Hepatocyte (in vitro differentiated cells): ENCODE data around the gene TOB1. TPM values are rescaled to one million over a fixed set of nuclear protein-coding genes. Genes with fewer than 3 reads are reported as not detected.

Experiments used
- DNase-seq: peaks from one replicate; pipeline ENCODE4 v3.0.0-alpha.2; 2016; ENCODE audit warnings: low spot score
- H2AFZ ChIP-seq: fragments of 200-600 bp; sonication (generic); 2 replicates; pipeline ENCODE4 v1.6.0; 2016; ENCODE audit warnings: antibody characterized with exemption, mild to moderate bottlenecking
- H3K27ac ChIP-seq: fragments of 200-600 bp; sonication (generic); 2 replicates; pipeline ENCODE4 v1.5.1; 2016; ENCODE audit warnings: mild to moderate bottlenecking
- H3K27me3 ChIP-seq: fragments of 200-600 bp; sonication (generic); 2 replicates; pipeline ENCODE4 v1.6.1; 2016
- H3K36me3 ChIP-seq: fragments of 200-600 bp; sonication (generic); replicated peaks from 2 replicates; pipeline ENCODE4 v1.5.1; 2016; ENCODE audit warnings: low read depth; ENCODE audit not compliant: insufficient read depth
- H3K4me1 ChIP-seq: fragments of 200-600 bp; sonication (generic); 2 replicates; pipeline ENCODE4 v1.5.1; 2016; ENCODE audit warnings: mild to moderate bottlenecking, moderate library complexity; ENCODE audit not compliant: insufficient read depth
- H3K4me2 ChIP-seq: fragments of 200-600 bp; sonication (generic); 2 replicates; pipeline ENCODE4 v1.6.0; 2016
- H3K4me3 ChIP-seq: fragments of 200-600 bp; sonication (generic); 2 replicates; pipeline ENCODE4 v1.5.1; 2016; ENCODE audit warnings: mild to moderate bottlenecking
- H3K79me2 ChIP-seq: fragments of 200-600 bp; sonication (generic); 2 replicates; pipeline ENCODE4 v1.6.0; 2017; ENCODE audit warnings: mild to moderate bottlenecking
- H3K9me2 ChIP-seq: fragments of 200-600 bp; sonication (generic); replicated peaks from 2 replicates; pipeline ENCODE4 v1.6.0; 2017; ENCODE audit warnings: mild to moderate bottlenecking; ENCODE audit not compliant: insufficient read depth
- H3K9me3 ChIP-seq: fragments of 200-600 bp; sonication (generic); 2 replicates; pipeline ENCODE4 v1.5.1; 2016; ENCODE audit warnings: low read depth, mild to moderate bottlenecking
- H4K20me1 ChIP-seq: fragments of 200-600 bp; sonication (generic); 2 replicates; pipeline ENCODE4 v1.6.0; 2016; ENCODE audit warnings: mild to moderate bottlenecking; ENCODE audit not compliant: insufficient read depth, poor library complexity, severe bottlenecking
- EZH2 ChIP-seq: fragments of 200-600 bp; sonication (generic); IDR thresholded peaks from 2 replicates; pipeline ENCODE4 v1.6.1; 2016; ENCODE audit warnings: antibody characterized with exemption, mild to moderate bottlenecking, borderline replicate concordance
- EZH2phosphoT487 ChIP-seq: fragments of 200-600 bp; sonication (generic); IDR thresholded peaks from one replicate; pipeline ENCODE4 v1.6.1; 2018; ENCODE audit warnings: antibody characterized with exemption, mild to moderate bottlenecking, low read depth, moderate library complexity; ENCODE audit not compliant: unreplicated experiment, severe bottlenecking
- WGBS: methylation state at CpG from one replicate; pipeline ENCODE4 v1.1.6; 2016; ENCODE audit warnings: low lambda C conversion rate; ENCODE audit errors: missing lambda C conversion rate; 5-methylcytosine and 5-hydroxymethylcytosine counted together
- polyA plus RNA-seq: library from polyadenylated mRNA; unstranded; fragments of >200 nt; fragmentation: Nextera tagmentation; extraction: Ambion mirVana; gene quantifications from 2 replicates; pipeline ENCODE4 v1.2.1, GENCODE V29; 2016
- total RNA-seq: library from RNA; depleted of rRNA; stranded (reverse); fragments of >200 nt; gene quantifications from 2 replicates; pipeline ENCODE4 v1.2.3, GENCODE V29; 2014
- TF ChIP-seq, protein P1 (sequence below): fragments of 200-600 bp; sonication (generic); IDR thresholded peaks from 2 replicates; pipeline ENCODE4 v1.5.1; 2016; ENCODE audit warnings: antibody characterized with exemption, mild to moderate bottlenecking; ENCODE audit not compliant: poor library complexity

Gene TOB1
- total and polyA plus RNA-seq, 2 experiments from 2014 or later, result 43.2 to 52.1 TPM

DNA sequence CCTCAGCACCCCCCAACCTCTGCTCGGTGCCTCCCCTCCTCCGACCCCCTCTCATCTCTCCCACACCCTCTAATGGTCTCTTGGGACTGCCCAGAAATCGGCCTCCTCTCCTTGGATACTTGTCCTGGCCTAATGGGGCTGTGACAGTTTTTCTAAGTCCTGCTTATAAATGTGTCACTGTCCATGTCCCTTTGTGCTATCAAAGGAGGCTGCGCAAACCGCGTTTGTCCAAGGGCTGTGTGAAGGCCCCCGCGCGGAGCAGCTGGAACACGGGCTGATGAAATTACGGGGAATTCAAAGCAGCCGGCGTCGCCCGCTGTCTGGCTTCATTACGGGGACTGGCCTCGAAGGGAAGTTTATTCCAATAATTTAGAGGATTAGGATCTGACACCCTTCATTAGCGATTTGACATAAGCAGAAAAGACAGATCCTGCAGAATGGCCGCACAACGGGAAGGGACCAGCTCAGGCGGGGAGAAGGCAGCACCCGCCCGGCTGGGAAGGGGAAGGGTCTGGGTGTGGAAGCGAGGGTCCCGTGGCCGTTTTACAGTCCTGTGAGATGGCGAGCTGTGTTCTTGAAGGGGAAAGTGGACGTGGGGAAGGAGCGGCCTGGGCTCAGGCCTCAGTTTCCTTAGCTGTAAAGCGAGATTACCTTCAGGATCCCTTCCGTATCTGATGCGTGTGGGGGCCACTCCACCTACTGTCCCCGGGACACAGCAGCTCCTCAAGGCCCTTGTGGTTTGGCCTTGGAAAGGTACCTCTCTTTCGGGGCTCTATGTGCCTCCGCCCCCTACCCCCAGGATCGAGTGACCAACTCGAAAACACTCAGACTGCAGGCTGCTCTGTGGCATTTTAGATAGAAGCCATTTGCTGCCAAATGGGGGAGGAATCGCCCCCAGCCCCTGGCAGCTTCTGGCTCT lies 32.4 kb downstream of the TOB1 start:
- no peak for DNase-seq
- 87% methylated on average over 36 of the region's 38 CpGs for WGBS

DNA sequence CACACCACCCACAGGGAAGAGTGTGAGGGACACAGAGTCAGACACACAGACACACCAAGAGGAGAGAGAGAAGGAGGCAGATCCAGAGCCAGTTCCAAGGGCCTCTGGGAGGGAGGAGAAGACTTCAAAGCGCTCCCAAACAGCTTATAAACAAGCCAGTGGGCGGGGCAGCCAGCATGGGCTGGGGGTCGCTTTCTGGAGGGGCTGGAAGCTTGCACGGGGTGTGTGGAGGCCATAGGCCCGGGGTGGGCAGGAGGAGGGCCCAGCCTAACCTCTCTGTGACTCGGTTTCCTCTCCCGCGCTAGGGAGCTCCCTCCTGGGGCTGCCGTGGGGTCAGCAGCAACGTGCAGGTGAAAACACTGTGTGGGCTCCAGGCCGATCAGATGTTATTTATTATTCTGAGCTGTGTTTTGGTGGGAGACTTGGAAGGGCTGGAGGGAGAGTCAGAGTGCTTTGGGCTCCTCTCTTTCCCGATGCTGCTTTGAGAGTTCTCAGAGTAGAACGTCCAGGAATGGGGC lies 33.2 kb downstream of the TOB1 start:
- Histone ChIP-seq H2AFZ (no peak overlapping the region), H3K4me2 (no peak overlapping the region), H3K4me3 (no peak overlapping the region), H3K36me3 (no peaks in the 10 kb centered on the region), H3K27ac (no peak overlapping the region), H3K9me2 (no peaks in the 10 kb centered on the region), H3K4me1 (peaks cover 34% of the 10 kb centered on the region), H3K27me3 (no peaks in the 10 kb centered on the region), H3K79me2 (no peaks in the 10 kb centered on the region), H3K9me3 (no peaks in the 10 kb centered on the region), H4K20me1 (no peaks in the 10 kb centered on the region)
- no peak for DNase-seq
- 67% methylated on average over 13 of the region's 13 CpGs for WGBS
- TF ChIP-seq, protein P1, sequence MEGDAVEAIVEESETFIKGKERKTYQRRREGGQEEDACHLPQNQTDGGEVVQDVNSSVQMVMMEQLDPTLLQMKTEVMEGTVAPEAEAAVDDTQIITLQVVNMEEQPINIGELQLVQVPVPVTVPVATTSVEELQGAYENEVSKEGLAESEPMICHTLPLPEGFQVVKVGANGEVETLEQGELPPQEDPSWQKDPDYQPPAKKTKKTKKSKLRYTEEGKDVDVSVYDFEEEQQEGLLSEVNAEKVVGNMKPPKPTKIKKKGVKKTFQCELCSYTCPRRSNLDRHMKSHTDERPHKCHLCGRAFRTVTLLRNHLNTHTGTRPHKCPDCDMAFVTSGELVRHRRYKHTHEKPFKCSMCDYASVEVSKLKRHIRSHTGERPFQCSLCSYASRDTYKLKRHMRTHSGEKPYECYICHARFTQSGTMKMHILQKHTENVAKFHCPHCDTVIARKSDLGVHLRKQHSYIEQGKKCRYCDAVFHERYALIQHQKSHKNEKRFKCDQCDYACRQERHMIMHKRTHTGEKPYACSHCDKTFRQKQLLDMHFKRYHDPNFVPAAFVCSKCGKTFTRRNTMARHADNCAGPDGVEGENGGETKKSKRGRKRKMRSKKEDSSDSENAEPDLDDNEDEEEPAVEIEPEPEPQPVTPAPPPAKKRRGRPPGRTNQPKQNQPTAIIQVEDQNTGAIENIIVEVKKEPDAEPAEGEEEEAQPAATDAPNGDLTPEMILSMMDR, result no peak
- TF ChIP-seq EZH2 (no peak), EZH2phosphoT487 (no peak)

More for the DNA sequence above, 32.4 kb downstream of the TOB1 start:
- H2AFZ ChIP-seq, result no peak overlapping the region
- H3K36me3 ChIP-seq, result no peaks in the 10 kb centered on the region
- TF ChIP-seq EZH2, result no peak
- TF ChIP-seq EZH2phosphoT487, result no peak
- TF ChIP-seq, protein P1, result no peak
- no peaks in the 10 kb centered on the region for H4K20me1 ChIP-seq
- no peaks in the 10 kb centered on the region for H3K9me3 ChIP-seq
- H3K9me2 ChIP-seq, result no peaks in the 10 kb centered on the region
- no peaks in the 10 kb centered on the region for H3K27me3 ChIP-seq
- no peak overlapping the region for H3K4me3 ChIP-seq
- no peak overlapping the region for H3K4me2 ChIP-seq
- no peak overlapping the region for H3K27ac ChIP-seq
- peaks cover 34% of the 10 kb centered on the region for H3K4me1 ChIP-seq
- H3K79me2 ChIP-seq, result no peaks in the 10 kb centered on the region

DNA sequence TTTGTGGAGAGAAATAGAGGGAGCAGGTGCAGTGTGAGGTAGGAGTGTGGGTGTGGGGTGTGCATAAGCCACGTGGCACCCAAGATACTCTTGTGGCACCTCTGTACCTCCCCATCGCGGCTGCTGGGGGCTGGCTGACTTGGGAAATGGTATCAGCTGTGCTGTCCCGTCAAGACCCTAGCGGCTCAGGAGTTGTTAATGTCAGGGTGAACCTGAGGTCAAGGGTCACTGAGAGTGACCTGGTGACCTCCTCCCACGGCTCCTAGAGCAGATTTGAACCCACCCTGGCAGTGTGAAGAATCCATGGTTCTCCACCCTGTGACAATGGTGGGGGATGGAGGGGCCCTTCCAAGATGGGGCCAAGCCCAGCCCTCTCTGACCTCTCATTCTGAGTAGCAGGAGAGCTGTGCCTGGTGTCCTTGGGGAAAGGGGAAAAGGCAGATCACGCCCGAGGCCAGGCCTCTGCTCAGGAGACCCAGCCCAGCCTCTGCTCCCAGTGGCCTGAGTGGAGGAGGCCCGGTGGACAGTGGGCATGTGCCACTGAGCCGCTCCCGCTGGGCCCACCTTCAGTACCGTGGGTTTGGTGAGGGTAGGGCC lies 33.8 kb downstream of the TOB1 start:
- H3K27me3 ChIP-seq, result no peaks in the 10 kb centered on the region
- no peaks in the 10 kb centered on the region for H3K9me2 ChIP-seq
- no peak for DNase-seq
- H3K4me2 ChIP-seq, result no peak overlapping the region
- WGBS, result 92% methylated on average over 12 of the region's 12 CpGs
- no peaks in the 10 kb centered on the region for H3K36me3 ChIP-seq
- H3K27ac ChIP-seq, result no peak overlapping the region
- H3K79me2 ChIP-seq, result no peaks in the 10 kb centered on the region
- peaks cover 34% of the 10 kb centered on the region for H3K4me1 ChIP-seq
- no peaks in the 10 kb centered on the region for H3K9me3 ChIP-seq
- H4K20me1 ChIP-seq, result no peaks in the 10 kb centered on the region
- H3K4me3 ChIP-seq, result no peak overlapping the region
- TF ChIP-seq, protein P1, result no peak
- TF ChIP-seq EZH2phosphoT487 (no peak), EZH2 (no peak)
- H2AFZ ChIP-seq, result no peak overlapping the region
